Lower leg skin (tissue), 3 donors: Measurements from ENCODE around the gene GAREM1.

ENCODE experiments used
- CTCF ChIP-seq, 3 donors: fragments of 450-650 bp; IDR thresholded peaks; one replicate each; pipeline ENCODE4 v1.5.1; 2016; ENCODE audit warnings: antibody characterized with exemption in 3 of 3, mild to moderate bottlenecking in 3 of 3, moderate library complexity in 2 of 3
- POLR2A ChIP-seq, 2 donors: fragments of 450-650 bp; IDR thresholded peaks; one replicate each; pipeline ENCODE4 v1.6.1; 2016 to 2017; ENCODE audit warnings: antibody characterized with exemption in 2 of 2, mild to moderate bottlenecking in 1 of 2, moderate library complexity in 1 of 2

GRCh38 chr18:32439241-32439640 lies 31.4 kb downstream of the GAREM1 start:
- TF ChIP-seq CTCF (IDR thresholded peaks at IDR 0.05) = no peak
- no peak for TF ChIP-seq POLR2A (IDR thresholded peaks at IDR 0.05)
